RWPE1 (cell line): ENCODE results near the gene FMR1.
A peak's percentile ranks its signal among the peaks of the same experiment; 100 is the strongest.

Source experiments
- CTCF ChIA-PET: fragments of 350-600 bp; sonication (Branson Sonifier 250); formaldehyde crosslinking; extraction: SDS; loops from one replicate; lab custom pipeline; 2021; lab: Yijun Ruan, JAX
- POLR2A ChIA-PET: fragments of 400-600 bp; formaldehyde crosslinking; extraction: SDS; loops from one replicate; lab custom pipeline; 2020; ENCODE audit warnings: antibody characterized with exemption; ENCODE audit not compliant: low non-redundant PET; lab: Yijun Ruan, JAX
- DNase-seq: peaks from one replicate; pipeline ENCODE4 v3.0.0; 2012; ENCODE audit warnings: low spot score
- H3K27ac ChIP-seq: fragments of 450-650 bp; 2 replicates; pipeline ENCODE4 v1.5.1; 2017
- TF ChIP-seq, protein P1 (sequence below): fragments of 450-650 bp; conservative IDR thresholded peaks from 2 replicates; pipeline ENCODE4 v1.5.1; 2017; ENCODE audit warnings: low read depth, mild to moderate bottlenecking

Gene FMR1

DNA sequence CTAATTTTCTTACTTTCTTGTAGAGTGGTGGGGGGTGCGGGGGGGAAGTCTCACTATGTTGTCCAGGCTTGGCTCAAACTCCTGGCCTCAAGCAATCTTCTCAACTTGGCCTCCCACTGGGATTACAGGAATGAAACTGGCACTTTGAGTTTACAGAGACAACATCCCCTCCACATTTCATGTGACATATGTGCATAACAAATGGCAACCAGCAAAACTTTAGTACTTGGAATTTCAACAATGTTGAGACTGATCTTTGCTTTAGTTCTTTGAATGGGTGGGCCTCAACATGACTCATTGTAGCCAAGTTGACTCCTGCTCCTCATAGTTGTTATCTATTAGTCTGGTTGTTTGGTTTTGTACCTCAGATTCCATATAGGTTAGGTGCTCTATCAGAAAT, 11.4 kb upstream of the FMR1 start:
- ChIA-PET CTCF (no interaction called here), POLR2A (no interaction called here)
- no peak overlapping the region for H3K27ac ChIP-seq
- no peak for DNase-seq
- TF ChIP-seq, protein P1, sequence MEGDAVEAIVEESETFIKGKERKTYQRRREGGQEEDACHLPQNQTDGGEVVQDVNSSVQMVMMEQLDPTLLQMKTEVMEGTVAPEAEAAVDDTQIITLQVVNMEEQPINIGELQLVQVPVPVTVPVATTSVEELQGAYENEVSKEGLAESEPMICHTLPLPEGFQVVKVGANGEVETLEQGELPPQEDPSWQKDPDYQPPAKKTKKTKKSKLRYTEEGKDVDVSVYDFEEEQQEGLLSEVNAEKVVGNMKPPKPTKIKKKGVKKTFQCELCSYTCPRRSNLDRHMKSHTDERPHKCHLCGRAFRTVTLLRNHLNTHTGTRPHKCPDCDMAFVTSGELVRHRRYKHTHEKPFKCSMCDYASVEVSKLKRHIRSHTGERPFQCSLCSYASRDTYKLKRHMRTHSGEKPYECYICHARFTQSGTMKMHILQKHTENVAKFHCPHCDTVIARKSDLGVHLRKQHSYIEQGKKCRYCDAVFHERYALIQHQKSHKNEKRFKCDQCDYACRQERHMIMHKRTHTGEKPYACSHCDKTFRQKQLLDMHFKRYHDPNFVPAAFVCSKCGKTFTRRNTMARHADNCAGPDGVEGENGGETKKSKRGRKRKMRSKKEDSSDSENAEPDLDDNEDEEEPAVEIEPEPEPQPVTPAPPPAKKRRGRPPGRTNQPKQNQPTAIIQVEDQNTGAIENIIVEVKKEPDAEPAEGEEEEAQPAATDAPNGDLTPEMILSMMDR: no peak

DNA sequence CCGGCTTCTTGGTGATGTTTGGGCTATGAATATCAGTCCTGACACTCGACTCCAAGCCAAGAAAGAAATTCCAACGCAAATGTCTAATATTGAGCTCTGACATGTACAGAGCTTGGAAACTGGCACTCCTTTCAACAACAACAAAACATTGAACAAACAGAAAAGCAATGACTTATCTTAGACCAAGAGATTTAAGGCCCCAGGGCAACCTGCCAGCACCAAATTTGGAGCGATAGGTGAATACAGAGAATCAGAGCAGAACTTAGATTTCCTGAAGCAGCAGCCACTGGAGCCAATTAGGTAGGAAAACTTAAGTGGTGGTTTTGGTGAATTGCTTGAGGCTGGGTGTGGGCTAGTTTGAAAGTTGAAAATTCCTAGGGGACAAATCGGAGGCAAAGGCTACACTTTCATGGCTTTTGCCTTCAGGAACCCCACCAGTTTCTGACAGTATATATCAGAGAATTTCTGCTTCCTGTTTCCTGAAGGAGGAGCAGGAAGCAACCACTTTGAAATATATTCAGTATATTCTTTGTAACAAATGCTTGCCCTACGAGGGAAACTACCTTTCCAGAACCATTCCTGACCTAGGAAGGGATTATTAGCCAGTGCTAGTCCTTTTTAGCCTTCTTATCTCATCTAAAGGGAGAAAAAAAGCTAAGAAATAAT, 10.1 kb upstream of the FMR1 start:
- DNase-seq: no peak
- H3K27ac ChIP-seq: no peak overlapping the region
- TF ChIP-seq, protein P1: no peak
- ChIA-PET CTCF (no interaction called here), POLR2A (no interaction called here)

DNA sequence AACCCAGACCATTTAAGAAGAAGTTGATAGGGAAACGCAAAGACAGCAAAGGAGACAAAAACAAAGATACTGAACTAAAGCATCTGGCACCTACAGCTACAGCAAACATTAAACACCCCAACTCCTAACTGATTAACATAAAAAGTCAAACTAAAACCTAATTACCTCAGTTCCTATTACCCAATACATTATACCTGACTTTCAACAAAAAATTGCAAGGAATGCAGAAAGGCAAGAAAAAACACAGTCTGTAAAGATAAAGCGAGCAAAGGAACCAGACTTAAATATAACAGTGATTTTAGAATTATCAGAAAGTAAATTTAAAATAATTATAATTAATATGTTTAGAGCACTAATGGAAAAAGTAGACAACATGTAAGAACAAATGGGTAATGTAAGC, 9.4 kb upstream of the FMR1 start:
- H3K27ac ChIP-seq: no peak overlapping the region
- ChIA-PET CTCF (no interaction called here), POLR2A (no interaction called here)
- TF ChIP-seq, protein P1: no peak
- no peak for DNase-seq

DNA sequence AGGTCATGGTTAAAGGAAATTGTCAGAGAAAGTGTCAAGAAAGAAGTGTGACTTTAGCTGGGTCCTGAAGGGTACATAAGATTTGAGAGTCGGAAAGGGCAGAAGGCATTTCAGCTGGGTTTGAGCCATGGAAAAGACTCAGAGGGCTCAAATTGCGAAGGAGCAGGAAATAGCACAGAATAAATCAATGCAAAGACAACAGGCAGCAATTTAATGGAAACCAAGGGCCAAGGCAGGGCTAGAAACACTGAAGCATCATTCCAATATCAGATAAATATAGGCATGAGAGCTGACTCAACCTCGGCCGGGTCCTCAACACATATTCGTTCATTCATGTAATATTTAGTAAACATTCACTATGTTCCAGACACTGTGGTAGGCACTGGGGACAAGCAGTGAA, 3.6 kb upstream of the FMR1 start:
- H3K27ac ChIP-seq: no peak overlapping the region
- TF ChIP-seq, protein P1: no peak
- POLR2A ChIA-PET: no interaction called here
- CTCF ChIA-PET: no interaction called here
- no peak for DNase-seq

DNA sequence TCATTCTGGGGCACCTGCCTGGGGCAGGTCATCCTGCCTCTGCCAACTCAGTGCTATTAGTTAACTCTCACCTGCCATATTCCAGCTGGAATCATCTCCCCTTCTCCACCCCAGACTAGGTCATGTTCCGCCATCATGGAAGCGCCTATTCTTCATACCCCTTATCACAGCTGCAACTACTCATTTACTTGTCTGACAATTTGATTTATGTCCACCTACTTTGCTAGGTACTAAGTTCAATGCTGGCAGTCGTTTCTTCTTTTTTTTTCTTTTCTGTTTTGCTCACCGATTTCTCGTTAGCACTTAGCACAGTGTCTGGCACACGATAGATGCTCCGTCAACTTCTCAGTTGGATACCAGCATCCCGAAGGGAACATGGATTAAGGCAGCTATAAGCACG, 1.1 kb upstream of the FMR1 start:
- CTCF ChIA-PET: interaction anchor here (0.6 kb wide), 1 partner anchor 27 kb away, joined by 9 read pairs; no protein-coding TSS in a partner anchor
- POLR2A ChIA-PET: no interaction called here
- H3K27ac ChIP-seq: no peak overlapping the region
- DNase-seq: no peak
- TF ChIP-seq, protein P1: no peak

DNA sequence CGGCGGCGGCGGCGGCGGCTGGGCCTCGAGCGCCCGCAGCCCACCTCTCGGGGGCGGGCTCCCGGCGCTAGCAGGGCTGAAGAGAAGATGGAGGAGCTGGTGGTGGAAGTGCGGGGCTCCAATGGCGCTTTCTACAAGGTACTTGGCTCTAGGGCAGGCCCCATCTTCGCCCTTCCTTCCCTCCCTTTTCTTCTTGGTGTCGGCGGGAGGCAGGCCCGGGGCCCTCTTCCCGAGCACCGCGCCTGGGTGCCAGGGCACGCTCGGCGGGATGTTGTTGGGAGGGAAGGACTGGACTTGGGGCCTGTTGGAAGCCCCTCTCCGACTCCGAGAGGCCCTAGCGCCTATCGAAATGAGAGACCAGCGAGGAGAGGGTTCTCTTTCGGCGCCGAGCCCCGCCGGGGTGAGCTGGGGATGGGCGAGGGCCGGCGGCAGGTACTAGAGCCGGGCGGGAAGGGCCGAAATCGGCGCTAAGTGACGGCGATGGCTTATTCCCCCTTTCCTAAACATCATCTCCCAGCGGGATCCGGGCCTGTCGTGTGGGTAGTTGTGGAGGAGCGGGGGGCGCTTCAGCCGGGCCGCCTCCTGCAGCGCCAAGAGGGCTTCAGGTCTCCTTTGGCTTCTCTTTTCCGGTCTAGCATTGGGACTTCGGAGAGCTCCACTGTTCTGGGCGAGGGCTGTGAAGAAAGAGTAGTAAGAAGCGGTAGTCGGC, 528 bp downstream of the FMR1 start:
- DNase-seq: peak; percentile 7
- TF ChIP-seq, protein P1: no peak
- CTCF ChIA-PET: no interaction called here
- POLR2A ChIA-PET: no interaction called here
- peak overlapping the region; percentile 88 for H3K27ac ChIP-seq
